HFFc6 (cell line): Measurements from ENCODE around the gene INPP5D. TPM values are rescaled to one million over a fixed set of nuclear protein-coding genes. Genes with fewer than 3 reads are reported as not detected.

ENCODE experiments used
- DNase-seq: peaks from one replicate; pipeline ENCODE4 v3.0.0-alpha.2; 2018
- H3K27ac Mint-ChIP-seq: 2 replicates; pipeline ENCODE4 v1.8.0; 2020; ENCODE audit warnings: mild to moderate bottlenecking, mixed read lengths
- H3K27me3 Mint-ChIP-seq: 2 replicates; pipeline ENCODE4 v1.8.0; 2021; ENCODE audit warnings: mild to moderate bottlenecking, moderate library complexity, mixed read lengths; ENCODE audit not compliant: insufficient read depth
- H3K36me3 Mint-ChIP-seq: 2 replicates; pipeline ENCODE4 v1.8.0; 2021; ENCODE audit warnings: low read depth, mixed read lengths
- H3K4me1 Mint-ChIP-seq: 2 replicates; pipeline ENCODE4 v1.8.0; 2020; ENCODE audit warnings: low read depth, mixed read lengths
- H3K4me3 Mint-ChIP-seq: 2 replicates; pipeline ENCODE4 v1.8.0; 2020; ENCODE audit warnings: mild to moderate bottlenecking, moderate library complexity, mixed read lengths
- H3K9me3 Mint-ChIP-seq: 2 replicates; pipeline ENCODE4 v1.8.0; 2020; ENCODE audit warnings: mild to moderate bottlenecking, mixed read lengths
- total RNA-seq, 6 experiments: library from RNA; stranded (reverse); fragmentation: NEBNext Ultra II Directional; extraction: Animal tissue kit (Norgen Biotek cat#: 25700); gene quantifications; 2 replicates in 1 of 6; 3 replicates in 5 of 6; pipeline ENCODE4 v1.2.3, GENCODE V29; 2021
- TF ChIP-seq, protein P1 (sequence below): fragments of 200-600 bp; sonication (generic); IDR thresholded peaks from 2 replicates; pipeline ENCODE4 v1.5.0; 2021; ENCODE audit warnings: antibody characterized with exemption, mild to moderate bottlenecking

INPP5D gene
- total RNA-seq, 6 experiments from 2014 or later, result 0.19 to 0.66 (median 0.43) TPM; not detected in 1

- Mint-ChIP-seq H3K36me3 (no peaks in the 10 kb centered on the region), H3K27ac (no peak overlapping the region), H3K4me3 (no peak overlapping the region), H3K27me3 (peaks cover 10% of the 10 kb centered on the region), H3K4me1 (no peaks in the 10 kb centered on the region), H3K9me3 (no peaks in the 10 kb centered on the region)
- TF ChIP-seq, protein P1, sequence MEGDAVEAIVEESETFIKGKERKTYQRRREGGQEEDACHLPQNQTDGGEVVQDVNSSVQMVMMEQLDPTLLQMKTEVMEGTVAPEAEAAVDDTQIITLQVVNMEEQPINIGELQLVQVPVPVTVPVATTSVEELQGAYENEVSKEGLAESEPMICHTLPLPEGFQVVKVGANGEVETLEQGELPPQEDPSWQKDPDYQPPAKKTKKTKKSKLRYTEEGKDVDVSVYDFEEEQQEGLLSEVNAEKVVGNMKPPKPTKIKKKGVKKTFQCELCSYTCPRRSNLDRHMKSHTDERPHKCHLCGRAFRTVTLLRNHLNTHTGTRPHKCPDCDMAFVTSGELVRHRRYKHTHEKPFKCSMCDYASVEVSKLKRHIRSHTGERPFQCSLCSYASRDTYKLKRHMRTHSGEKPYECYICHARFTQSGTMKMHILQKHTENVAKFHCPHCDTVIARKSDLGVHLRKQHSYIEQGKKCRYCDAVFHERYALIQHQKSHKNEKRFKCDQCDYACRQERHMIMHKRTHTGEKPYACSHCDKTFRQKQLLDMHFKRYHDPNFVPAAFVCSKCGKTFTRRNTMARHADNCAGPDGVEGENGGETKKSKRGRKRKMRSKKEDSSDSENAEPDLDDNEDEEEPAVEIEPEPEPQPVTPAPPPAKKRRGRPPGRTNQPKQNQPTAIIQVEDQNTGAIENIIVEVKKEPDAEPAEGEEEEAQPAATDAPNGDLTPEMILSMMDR, result no peak
- DNase-seq, result no peak
Observed at GRCh38 chr2:233217892-233218377, 157.8 kb downstream of the INPP5D start.

- Mint-ChIP-seq H3K9me3 (no peaks in the 10 kb centered on the region), H3K27ac (no peak overlapping the region), H3K4me1 (no peaks in the 10 kb centered on the region), H3K36me3 (no peaks in the 10 kb centered on the region), H3K4me3 (no peak overlapping the region), H3K27me3 (peaks cover 10% of the 10 kb centered on the region)
- DNase-seq, result no peak
- TF ChIP-seq, protein P1, result no peak
Observed at GRCh38 chr2:233218836-233219235, 158.7 kb downstream of the INPP5D start.

- Mint-ChIP-seq H3K4me3 (no peak overlapping the region), H3K4me1 (no peaks in the 10 kb centered on the region), H3K9me3 (no peaks in the 10 kb centered on the region; the same call in 1 of the 2 replicates), H3K36me3 (no peaks in the 10 kb centered on the region), H3K27me3 (peaks cover 17% of the 10 kb centered on the region), H3K27ac (no peak overlapping the region)
- TF ChIP-seq, protein P1, result no peak
- no peak for DNase-seq
Observed at GRCh38 chr2:233219848-233220247, 159.7 kb downstream of the INPP5D start.

DNA sequence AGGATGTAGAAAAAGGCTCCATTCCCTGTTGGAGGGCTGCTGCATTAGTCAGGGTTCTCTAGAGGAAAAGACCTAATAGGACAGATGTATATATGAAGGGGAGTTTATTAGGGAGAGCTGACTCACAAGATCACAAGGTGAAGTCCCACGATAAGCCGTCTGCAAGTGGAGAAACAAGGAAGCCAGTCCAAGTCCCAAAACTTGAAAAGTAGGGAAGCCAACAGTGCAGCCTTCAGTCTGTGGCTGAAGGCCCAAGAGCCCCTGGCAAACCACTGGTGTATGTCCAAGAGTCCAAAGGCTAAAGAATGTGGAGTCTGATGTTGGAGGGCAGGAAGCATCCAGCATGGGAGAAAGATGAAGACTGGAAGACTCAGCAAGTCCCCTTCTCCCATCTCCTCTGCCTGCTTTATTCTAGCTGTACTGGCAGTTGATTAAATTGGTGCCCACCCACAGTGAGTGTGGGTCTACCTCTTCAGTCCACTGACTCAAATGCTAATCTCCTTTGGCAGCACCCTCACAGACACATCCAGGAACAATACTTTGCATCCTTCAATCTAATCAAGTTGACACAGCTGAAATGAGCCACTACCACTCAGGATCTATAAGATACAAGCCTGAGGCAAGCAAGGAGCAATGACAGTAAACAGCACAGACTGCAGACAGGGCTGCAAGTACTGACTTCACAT lies 161.4 kb downstream of the INPP5D start:
- H3K27me3 Mint-ChIP-seq, result peaks cover 30% of the 10 kb centered on the region
- H3K27ac Mint-ChIP-seq, result no peak overlapping the region
- H3K9me3 Mint-ChIP-seq, result no peaks in the 10 kb centered on the region; the same call in 1 of the 2 replicates

GRCh38 chr2:233223059-233223894 lies 163.1 kb downstream of the INPP5D start:
- no peaks in the 10 kb centered on the region for H3K4me1 Mint-ChIP-seq
- H3K4me3 Mint-ChIP-seq, result no peak overlapping the region
- H3K27me3 Mint-ChIP-seq, result peaks cover 40% of the 10 kb centered on the region
- TF ChIP-seq, protein P1, result no peak
- H3K36me3 Mint-ChIP-seq, result no peaks in the 10 kb centered on the region
- no peaks in the 10 kb centered on the region; the same call in 1 of the 2 replicates for H3K9me3 Mint-ChIP-seq
- H3K27ac Mint-ChIP-seq, result no peak overlapping the region
- DNase-seq, result no peak

More for the DNA sequence above, 161.4 kb downstream of the INPP5D start:
- TF ChIP-seq, protein P1, result no peak
- H3K36me3 Mint-ChIP-seq, result no peaks in the 10 kb centered on the region
- no peaks in the 10 kb centered on the region for H3K4me1 Mint-ChIP-seq
- DNase-seq, result no peak
- H3K4me3 Mint-ChIP-seq, result no peak overlapping the region
